H1 (cell line): ENCODE measurements around the gene RNF220. TPM values are rescaled to one million over a fixed set of nuclear protein-coding genes. Genes with fewer than 3 reads are reported as not detected.

Experiments used
- CTCF ChIA-PET: fragments of 300-600 bp; sonication (Branson Sonifier 250); formaldehyde crosslinking; loops from one replicate; lab custom pipeline; 2021; ENCODE audit not compliant: partially characterized antibody; lab: Charles Lee
- POLR2A ChIA-PET: fragments of 300-600 bp; sonication (Branson Sonifier 250); formaldehyde crosslinking; loops from one replicate; lab custom pipeline; 2021; ENCODE audit warnings: inconsistent platforms; ENCODE audit not compliant: partially characterized antibody; lab: Charles Lee
- DNase-seq, 2 experiments: peaks; one replicate each; pipeline versions ENCODE4 v3.0.0 to v3.0.0-alpha.2; 2010 to 2022; ENCODE audit warnings: low spot score in 2 of 2, low read depth in 1 of 2, mixed read lengths in 1 of 2
- FAIRE-seq: peaks from 2 replicates; lab custom pipeline; 2011; peaks lifted over from hg19 to GRCh38; lab: Jason Lieb, UNC
- H2AFZ ChIP-seq: 2 replicates; pipeline ENCODE4 v1.8.1; 2012; ENCODE audit warnings: low read length, inconsistent platforms
- H2AK5ac ChIP-seq: 2 replicates; pipeline ENCODE4 v1.6.1; 2013; ENCODE audit warnings: low read depth, low read length
- H2BK120ac ChIP-seq: replicated peaks from 2 replicates; pipeline ENCODE3; 2013; ENCODE audit warnings: low read depth, low read length, inconsistent platforms
- H2BK12ac ChIP-seq: 2 replicates; pipeline ENCODE4 v1.6.1; 2013; ENCODE audit warnings: low read depth, low read length
- H2BK15ac ChIP-seq: 2 replicates; pipeline ENCODE4 v1.6.1; 2013; ENCODE audit warnings: low read length
- H2BK20ac ChIP-seq: 2 replicates; pipeline ENCODE4 v1.6.1; 2013; ENCODE audit warnings: low read length
- H2BK5ac ChIP-seq: 2 replicates; pipeline ENCODE4 v1.6.1; 2013; ENCODE audit warnings: low read depth, low read length
- H3K14ac ChIP-seq: 2 replicates; pipeline ENCODE4 v1.6.1; 2013; ENCODE audit warnings: inconsistent platforms; ENCODE audit not compliant: insufficient read length
- H3K18ac ChIP-seq: 2 replicates; pipeline ENCODE4 v1.6.1; 2013; ENCODE audit warnings: low read length; ENCODE audit errors: extremely low read depth
- H3K23ac ChIP-seq: 2 replicates; pipeline ENCODE4 v1.6.1; 2013; ENCODE audit warnings: inconsistent platforms; ENCODE audit not compliant: insufficient read length
- H3K23me2 ChIP-seq: 2 replicates; pipeline ENCODE4 v1.6.1; 2013; ENCODE audit warnings: low read depth, low read length
- H3K27ac ChIP-seq: 2 replicates; pipeline ENCODE4 v1.6.1; 2011; ENCODE audit warnings: low read depth, low read length, inconsistent platforms
- H3K27me3 ChIP-seq, 4 experiments: replicated peaks in 1 of 4; 1 replicate in 1 of 4; 2 replicates in 3 of 4; pipeline versions ENCODE4 v1.6.1 to v1.8.1; 2011 to 2013; ENCODE audit warnings: low read length in 3 of 4, mild to moderate bottlenecking in 3 of 4, inconsistent platforms in 2 of 4, mixed read lengths in 2 of 4, moderate library complexity in 1 of 4; ENCODE audit not compliant: control insufficient read depth in 3 of 4, insufficient read depth in 3 of 4; ENCODE audit errors: extremely low read depth in 1 of 4
- H3K36me3 ChIP-seq, 4 experiments: 2 replicates each; pipeline versions ENCODE4 v1.6.1 to v1.8.1; 2011 to 2013; ENCODE audit warnings: mild to moderate bottlenecking in 4 of 4, low read length in 3 of 4, moderate library complexity in 2 of 4, control low read depth in 1 of 4, inconsistent platforms in 1 of 4; ENCODE audit not compliant: insufficient read depth in 4 of 4, control insufficient read depth in 2 of 4
- H3K4ac ChIP-seq: replicated peaks from 2 replicates; pipeline ENCODE3; 2013; ENCODE audit warnings: low read length, low read depth, mixed read lengths, inconsistent platforms; ENCODE audit not compliant: insufficient read length
- H3K4me1 ChIP-seq, 4 experiments: replicated peaks in 1 of 4; 1 replicate in 1 of 4; 2 replicates in 3 of 4; pipeline versions ENCODE4 v1.6.1 to v1.8.1; 2011 to 2013; ENCODE audit warnings: low read length in 3 of 4, inconsistent platforms in 2 of 4, mixed read lengths in 1 of 4; ENCODE audit not compliant: insufficient read depth in 4 of 4, control insufficient read depth in 3 of 4
- H3K4me2 ChIP-seq, 2 experiments: 2 replicates each; pipeline versions ENCODE4 v1.6.1 to v1.8.1; 2011 to 2013; ENCODE audit warnings: low read depth in 2 of 2, low read length in 2 of 2, control low read depth in 1 of 2, inconsistent platforms in 1 of 2, mild to moderate bottlenecking in 1 of 2; ENCODE audit not compliant: insufficient read depth in 1 of 2
- H3K4me3 ChIP-seq, 4 experiments: fragments of 200-600, 300-600 bp in 1 of 4; sonication (generic), shearing (Covaris generic), sonication (Bioruptor Twin) in 1 of 4; 2 replicates each; pipeline versions ENCODE4 v1.5.1 to v1.8.1; 2011 to 2016; ENCODE audit warnings: low read length in 4 of 4, low read depth in 3 of 4, control low read depth in 2 of 4, inconsistent platforms in 2 of 4, mild to moderate bottlenecking in 2 of 4, mixed read lengths in 1 of 4, moderate library complexity in 1 of 4; ENCODE audit not compliant: insufficient read depth in 2 of 4; ENCODE audit errors: extremely low read depth in 1 of 4
- H3K56ac ChIP-seq: replicated peaks from 2 replicates; pipeline ENCODE3; 2013; ENCODE audit warnings: low read depth, mild to moderate bottlenecking, mixed read lengths, low read length, inconsistent platforms; ENCODE audit not compliant: insufficient read length
- H3K79me1 ChIP-seq: 2 replicates; pipeline ENCODE4 v1.6.1; 2013; ENCODE audit warnings: low read depth, low read length, control low read depth
- H3K79me2 ChIP-seq, 2 experiments: 2 replicates each; pipeline versions ENCODE4 v1.6.1 to v1.8.1; 2012 to 2013; ENCODE audit warnings: low read length in 2 of 2, mild to moderate bottlenecking in 2 of 2, inconsistent platforms in 1 of 2; ENCODE audit not compliant: insufficient read depth in 2 of 2, control insufficient read depth in 1 of 2
- H3K9ac ChIP-seq, 4 experiments: replicated peaks in 1 of 4; 1 replicate in 1 of 4; 2 replicates in 3 of 4; pipeline versions ENCODE4 v1.6.1 to v1.8.1; 2011 to 2013; ENCODE audit warnings: low read depth in 3 of 4, low read length in 3 of 4, control low read depth in 2 of 4, mild to moderate bottlenecking in 2 of 4, moderate library complexity in 2 of 4, inconsistent platforms in 1 of 4; ENCODE audit errors: extremely low read depth in 1 of 4
- H3K9me3 ChIP-seq, 2 experiments: 2 replicates each; pipeline versions ENCODE4 v1.6.1 to v1.8.1; 2012 to 2013; ENCODE audit warnings: mild to moderate bottlenecking in 2 of 2, moderate library complexity in 2 of 2, control low read depth in 1 of 2, inconsistent platforms in 1 of 2, low read depth in 1 of 2, low read length in 1 of 2, mixed read lengths in 1 of 2; ENCODE audit not compliant: insufficient read depth in 2 of 2
- H4K20me1 ChIP-seq, 2 experiments: replicated peaks in 1 of 2; 2 replicates each; pipeline versions ENCODE3 to v1.8.1; 2011 to 2013; ENCODE audit warnings: inconsistent platforms in 2 of 2, low read length in 2 of 2, mild to moderate bottlenecking in 1 of 2; ENCODE audit not compliant: insufficient read depth in 2 of 2, control insufficient read depth in 1 of 2
- H4K5ac ChIP-seq: 2 replicates; pipeline ENCODE4 v1.6.1; 2013; ENCODE audit warnings: low read length, low read depth, mixed read lengths, inconsistent platforms; ENCODE audit not compliant: insufficient read length
- H4K8ac ChIP-seq: 2 replicates; pipeline ENCODE4 v1.8.0; 2013; ENCODE audit warnings: mild to moderate bottlenecking, moderate library complexity, low read length, inconsistent platforms; ENCODE audit not compliant: insufficient read depth; ENCODE audit errors: extremely low read depth
- H4K91ac ChIP-seq: replicated peaks from 2 replicates; pipeline ENCODE3; 2013; ENCODE audit warnings: low read length, mixed read lengths, inconsistent platforms; ENCODE audit not compliant: insufficient read length
- BRCA1 ChIP-seq: IDR thresholded peaks from 2 replicates; pipeline ENCODE4 v1.6.1; 2012; ENCODE audit warnings: low read depth, low read length, improper control_type of control experiment
- CTBP2 ChIP-seq: IDR thresholded peaks from 2 replicates; pipeline ENCODE4 v1.7.0; 2011; ENCODE audit warnings: borderline replicate concordance, mild to moderate bottlenecking, moderate library complexity, mixed read lengths, low read length; ENCODE audit not compliant: insufficient read depth, insufficient read length
- JUN ChIP-seq: IDR thresholded peaks from 2 replicates; pipeline ENCODE4 v1.6.1; 2011; ENCODE audit warnings: low read depth, mild to moderate bottlenecking, improper control_type of control experiment, low read length
- RNF2 ChIP-seq: fragments of 200-900, 300-1000 bp; sonication (generic); IDR thresholded peaks from 2 replicates; pipeline ENCODE4 v1.7.1; 2016; ENCODE audit warnings: borderline replicate concordance, low read depth, mild to moderate bottlenecking, antibody characterized with exemption, low read length; ENCODE audit not compliant: poor library complexity, severe bottlenecking; ENCODE audit errors: missing control alignments
- WGBS, 2 experiments: shearing (Covaris generic) in 1 of 2; methylation state at CpG; one replicate each; pipeline versions ENCODE4 v1.1.6 to v1.1.7; 2013 to 2015; ENCODE audit warnings: low lambda C conversion rate in 2 of 2, mixed read lengths in 2 of 2, inconsistent platforms in 1 of 2, low coverage in 1 of 2, missing lambda C conversion rate in 1 of 2; ENCODE audit not compliant: insufficient replicate concordance in 2 of 2, insufficient coverage in 1 of 2, insufficient read length in 1 of 2; ENCODE audit errors: extremely low coverage in 1 of 2, missing lambda C conversion rate in 1 of 2; 5-methylcytosine and 5-hydroxymethylcytosine counted together
- polyA plus RNA-seq, 7 experiments: library from polyadenylated mRNA; depleted of rRNA in 3 of 7; stranded (reverse) in 5 of 7; unstranded in 2 of 7; fragments of >200 nt in 5 of 7; fragments of 200-250 nt in 2 of 7; gene quantifications; 1 replicate in 5 of 7; 2 replicates in 1 of 7; 4 replicates in 1 of 7; pipeline versions ENCODE4 v1.2.1 to v1.2.3, GENCODE V29; 2011 to 2013; ENCODE audit warnings: missing spikeins in 2 of 7, mixed read lengths in 2 of 7
- total RNA-seq: library from RNA; stranded (reverse); fragmentation: NEBNext Ultra II Directional; extraction: Animal tissue kit (Norgen Biotek cat#: 25700); gene quantifications from 2 replicates; pipeline ENCODE4 v1.2.1, GENCODE V29; 2021
- TF ChIP-seq, protein P1 (sequence below), 3 experiments: IDR thresholded peaks; 1 replicate in 2 of 3; 2 replicates in 1 of 3; pipeline versions ENCODE4 v1.5.1 to v1.6.1; 2011; ENCODE audit warnings: low read length in 3 of 3, mild to moderate bottlenecking in 3 of 3, inconsistent platforms in 2 of 3, low read depth in 1 of 3, moderate library complexity in 1 of 3; ENCODE audit not compliant: insufficient read depth in 1 of 3; ENCODE audit errors: control extremely low read depth in 1 of 3

Gene RNF220
- total and polyA plus RNA-seq, 2 of the 8 experiments (the other 6 are each of a cell fraction or from before 2014, with no cell fraction given): 123 to 160 TPM

DNA sequence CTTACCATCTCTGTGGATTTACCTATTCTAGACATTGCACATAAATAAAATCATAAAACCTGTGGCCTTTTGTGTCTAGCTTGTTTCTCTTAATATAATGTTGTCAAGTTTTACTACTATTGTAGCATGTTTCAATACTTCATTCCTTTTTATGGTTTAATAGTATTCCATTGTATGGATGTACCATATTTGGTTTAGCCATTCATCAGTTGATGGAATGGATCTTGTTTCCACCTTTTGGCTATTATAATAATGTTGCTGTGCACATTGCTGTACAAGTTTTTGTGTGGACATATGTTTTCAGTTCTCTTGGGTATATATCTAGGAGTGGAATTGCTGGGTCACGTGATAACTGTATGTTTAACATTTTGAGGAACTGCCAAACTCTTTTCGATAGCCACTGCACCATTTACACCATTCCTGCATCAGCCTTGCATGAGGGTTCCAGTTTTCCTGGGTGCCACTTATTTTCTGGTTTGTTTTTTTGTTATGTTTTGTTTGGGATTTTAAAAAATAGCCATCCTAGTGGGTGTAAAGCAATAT is 66.9 kb downstream of the RNF220 start:
- H3K27ac ChIP-seq: no peak overlapping the region
- FAIRE-seq: no peak
- H4K5ac ChIP-seq: no peak overlapping the region
- no peaks in the 10 kb centered on the region for H3K27me3 ChIP-seq
- H3K23me2 ChIP-seq: no peaks in the 10 kb centered on the region; the same call in 1 of the 2 replicates
- H4K8ac ChIP-seq: no peak overlapping the region
- 0 out of 4 replicates have a peak, but pooled peaks cover 0 to 4% of the 10 kb centered on the region in 2 experiments for H3K9me3 ChIP-seq
- no peaks in the 10 kb centered on the region; the same call in 1 of the 2 replicates for H3K79me1 ChIP-seq
- no peak overlapping the region for H2BK20ac ChIP-seq
- H3K4me2 ChIP-seq: no peak overlapping the region
- H2BK5ac ChIP-seq: no peak overlapping the region
- no peak for DNase-seq
- ChIA-PET CTCF (interaction anchor here (0.7 to 1.1 kb wide), 2 partner anchors 74 to 123 kb away, joined by 3 to 5 read pairs; no protein-coding TSS in a partner anchor), POLR2A (interaction anchor here (0.6 kb wide), 1 partner anchor 44 kb away, joined by 3 read pairs; no protein-coding TSS in a partner anchor)
- H3K36me3 ChIP-seq: no peaks in the 10 kb centered on the region
- H3K18ac ChIP-seq: no peak overlapping the region; the same call in 1 of the 2 replicates
- H3K79me2 ChIP-seq: peaks cover 0 to 4% of the 10 kb centered on the region in 2 experiments; a peak in 1 of 4 replicates
- H2BK15ac ChIP-seq: no peak overlapping the region
- no peak overlapping the region for H2BK12ac ChIP-seq
- no peak overlapping the region for H3K56ac ChIP-seq
- 91% methylated on average over 2 of the region's 2 CpGs; no CpG with 5 or more reads in 1 of the 2 experiments for WGBS, 2 experiments
- TF ChIP-seq CTBP2: no peak
- no peak for TF ChIP-seq JUN
- TF ChIP-seq BRCA1: no peak
- no peak for TF ChIP-seq RNF2
- TF ChIP-seq, protein P1, sequence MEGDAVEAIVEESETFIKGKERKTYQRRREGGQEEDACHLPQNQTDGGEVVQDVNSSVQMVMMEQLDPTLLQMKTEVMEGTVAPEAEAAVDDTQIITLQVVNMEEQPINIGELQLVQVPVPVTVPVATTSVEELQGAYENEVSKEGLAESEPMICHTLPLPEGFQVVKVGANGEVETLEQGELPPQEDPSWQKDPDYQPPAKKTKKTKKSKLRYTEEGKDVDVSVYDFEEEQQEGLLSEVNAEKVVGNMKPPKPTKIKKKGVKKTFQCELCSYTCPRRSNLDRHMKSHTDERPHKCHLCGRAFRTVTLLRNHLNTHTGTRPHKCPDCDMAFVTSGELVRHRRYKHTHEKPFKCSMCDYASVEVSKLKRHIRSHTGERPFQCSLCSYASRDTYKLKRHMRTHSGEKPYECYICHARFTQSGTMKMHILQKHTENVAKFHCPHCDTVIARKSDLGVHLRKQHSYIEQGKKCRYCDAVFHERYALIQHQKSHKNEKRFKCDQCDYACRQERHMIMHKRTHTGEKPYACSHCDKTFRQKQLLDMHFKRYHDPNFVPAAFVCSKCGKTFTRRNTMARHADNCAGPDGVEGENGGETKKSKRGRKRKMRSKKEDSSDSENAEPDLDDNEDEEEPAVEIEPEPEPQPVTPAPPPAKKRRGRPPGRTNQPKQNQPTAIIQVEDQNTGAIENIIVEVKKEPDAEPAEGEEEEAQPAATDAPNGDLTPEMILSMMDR (IDR thresholded peaks at IDR 0.05; ENCODE audit: control extremely low read depth in 1 of 3, insufficient read depth in 1 of 3, low read depth in 1 of 3, low read length in 3 of 3): no peak
- peaks cover 6 to 13% (median 9%) of the 10 kb centered on the region in 4 experiments for H3K4me1 ChIP-seq
- H4K91ac ChIP-seq: no peak overlapping the region
- no peak overlapping the region for H3K4ac ChIP-seq
- no peak overlapping the region for H3K23ac ChIP-seq
- no peak overlapping the region for H3K4me3 ChIP-seq
- no peak overlapping the region for H2BK120ac ChIP-seq
- no peaks in the 10 kb centered on the region for H4K20me1 ChIP-seq
- H2AK5ac ChIP-seq: no peak overlapping the region
- no peak overlapping the region for H3K9ac ChIP-seq
- H3K14ac ChIP-seq: no peak overlapping the region
- no peak overlapping the region for H2AFZ ChIP-seq
